Measurements from ENCODE around the gene EPB41L4A.

Gene EPB41L4A

DNA sequence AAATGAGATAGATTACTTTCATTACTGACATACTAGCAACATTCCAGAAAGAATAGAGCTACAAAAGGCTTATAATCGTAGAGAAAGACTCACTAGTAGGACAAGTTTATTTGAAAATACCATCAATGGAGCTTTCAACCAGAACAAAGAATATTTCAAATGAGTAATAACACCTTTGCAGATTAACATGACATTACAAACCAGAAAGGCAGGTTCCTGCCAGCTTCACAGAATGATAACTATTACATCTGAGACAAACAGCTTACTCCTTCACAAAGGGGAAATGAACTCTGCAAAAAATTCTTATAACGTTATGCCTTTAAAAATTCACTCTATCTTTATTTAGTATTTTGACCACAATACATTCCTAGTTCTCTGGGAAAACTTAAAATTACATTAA, 103.1 kb downstream of the EPB41L4A start:
- no peak for FAIRE-seq
- DNase-seq (ENCODE audit: low spot score) = no peak

DNA sequence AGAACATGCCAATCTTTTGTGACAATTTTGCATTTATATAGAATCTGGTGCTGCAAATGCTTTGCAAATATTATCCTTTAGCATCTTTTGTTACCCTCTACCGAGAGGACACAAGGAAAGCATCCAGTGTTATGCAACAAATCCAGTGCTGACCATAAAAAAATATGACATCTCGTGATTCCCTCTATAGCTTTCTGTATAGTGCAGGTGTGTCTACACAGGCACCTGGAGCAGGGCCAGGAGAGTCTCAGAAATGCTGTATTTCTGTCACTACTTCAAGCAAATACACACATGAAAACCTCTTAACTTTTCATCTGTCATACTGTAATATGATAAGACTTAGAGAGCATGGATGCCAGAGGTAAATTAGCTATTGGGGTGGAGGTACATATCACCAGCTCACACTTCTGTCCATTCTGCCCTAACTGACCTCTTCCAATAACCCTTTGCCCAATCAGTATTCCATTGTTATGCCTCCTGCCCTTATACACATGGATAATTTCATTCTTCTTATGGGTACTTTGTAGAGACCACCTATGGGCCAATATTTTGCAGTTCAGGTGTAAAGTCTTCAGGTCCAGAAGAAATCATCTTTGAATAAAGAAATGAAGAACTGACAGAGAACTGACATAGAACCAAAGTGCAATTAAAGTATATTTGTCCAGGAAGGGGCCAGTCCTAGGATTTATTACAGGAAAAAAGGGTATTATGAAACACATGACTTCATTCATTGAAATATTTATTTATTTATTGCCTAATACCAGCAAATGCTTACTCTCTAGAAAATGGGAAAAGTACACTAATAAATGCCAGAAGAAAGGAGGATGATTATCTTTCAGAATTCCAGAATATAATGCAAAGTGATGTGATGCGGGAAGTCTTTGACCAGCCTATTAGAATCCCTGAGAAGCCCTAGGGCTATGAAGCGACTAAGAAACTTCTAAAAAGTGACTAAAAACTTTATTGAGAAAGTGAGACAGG, 106.5 kb downstream of the EPB41L4A start:
- FAIRE-seq = no peak
- no peak for DNase-seq (ENCODE audit: low spot score)

DNA sequence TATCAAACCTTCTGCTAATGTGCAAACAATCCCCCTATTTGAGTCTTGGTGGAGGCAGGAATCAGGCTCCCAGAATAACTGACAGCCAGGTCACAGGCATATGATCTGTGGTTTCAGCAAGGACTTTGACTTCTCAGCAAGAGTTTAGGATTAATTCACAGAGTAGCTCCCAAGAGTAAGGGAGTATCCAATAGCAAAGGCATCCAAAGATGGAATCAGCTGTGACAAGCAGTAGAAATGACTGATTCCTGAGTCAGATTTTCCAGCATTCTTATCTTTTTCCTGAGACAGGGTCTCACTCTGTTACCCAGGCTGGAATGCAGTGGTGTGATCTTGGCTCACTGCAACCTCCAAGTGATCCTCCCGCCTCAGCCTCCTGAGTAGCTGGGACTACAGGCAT, 108.3 kb downstream of the EPB41L4A start:
- no peak for FAIRE-seq

DNA sequence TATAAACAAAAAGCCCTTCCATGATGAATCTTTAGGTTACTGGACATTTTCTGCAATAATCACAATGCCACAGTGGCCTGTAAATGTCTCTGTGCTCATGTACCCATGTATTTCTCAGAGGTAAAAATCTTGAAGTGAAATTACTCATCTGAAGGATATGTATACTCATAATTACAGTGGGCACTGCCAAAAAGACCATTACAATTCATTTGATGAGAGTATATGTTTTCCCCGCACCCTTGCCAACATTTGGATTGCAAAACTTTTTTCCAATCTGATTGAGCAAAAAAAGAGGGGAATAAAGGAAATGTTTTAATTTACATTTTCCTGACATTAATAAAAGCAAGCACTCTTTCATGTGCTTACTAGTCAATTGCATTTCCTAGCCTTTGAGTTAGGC, 110.5 kb downstream of the EPB41L4A start:
- no peak for DNase-seq (ENCODE audit: low spot score)
- no peak for FAIRE-seq

More for the DNA sequence above, 108.3 kb downstream of the EPB41L4A start:
- DNase-seq (ENCODE audit: low spot score) = no peak

DNA sequence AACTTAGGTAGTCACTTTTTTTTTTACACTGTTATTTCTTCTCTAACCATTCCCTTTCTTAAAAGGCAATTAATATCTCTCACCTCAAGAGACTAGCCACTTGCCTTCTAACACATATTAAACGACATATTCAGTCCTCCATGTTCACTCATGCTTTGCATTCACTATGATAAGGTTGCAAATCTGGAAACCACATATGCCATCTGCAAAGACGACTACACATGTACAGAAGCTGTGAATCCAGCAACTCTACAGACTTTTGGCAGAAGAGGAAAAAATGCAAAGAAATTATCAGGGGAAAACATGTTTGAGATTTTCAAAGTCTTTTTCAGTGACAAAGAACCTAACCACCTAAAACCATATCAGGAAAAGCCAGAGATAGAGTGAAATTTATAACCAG, 112.1 kb downstream of the EPB41L4A start:
- DNase-seq (ENCODE audit: low spot score) (no peak), FAIRE-seq (no peak)

DNA sequence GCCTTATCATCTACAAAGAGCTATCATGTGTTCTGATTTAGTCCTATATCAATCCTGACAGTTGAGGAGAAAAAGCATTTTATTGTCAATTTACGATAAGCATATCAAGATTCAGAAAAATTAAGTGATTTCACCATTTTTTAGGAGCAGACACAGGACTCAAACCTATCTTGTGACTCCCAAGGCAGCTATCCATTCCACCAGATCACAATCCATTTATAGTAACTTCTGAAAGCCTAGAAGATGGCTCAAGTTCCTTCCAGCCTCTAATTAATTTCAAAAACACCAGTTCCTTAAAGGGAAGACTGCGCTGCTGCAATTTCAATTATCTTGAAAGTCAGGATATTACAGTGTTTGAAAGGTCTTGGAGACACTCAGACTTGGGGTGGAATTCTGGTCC, 114.3 kb downstream of the EPB41L4A start:
- no peak for DNase-seq (ENCODE audit: low spot score)
- no peak for FAIRE-seq

DNA sequence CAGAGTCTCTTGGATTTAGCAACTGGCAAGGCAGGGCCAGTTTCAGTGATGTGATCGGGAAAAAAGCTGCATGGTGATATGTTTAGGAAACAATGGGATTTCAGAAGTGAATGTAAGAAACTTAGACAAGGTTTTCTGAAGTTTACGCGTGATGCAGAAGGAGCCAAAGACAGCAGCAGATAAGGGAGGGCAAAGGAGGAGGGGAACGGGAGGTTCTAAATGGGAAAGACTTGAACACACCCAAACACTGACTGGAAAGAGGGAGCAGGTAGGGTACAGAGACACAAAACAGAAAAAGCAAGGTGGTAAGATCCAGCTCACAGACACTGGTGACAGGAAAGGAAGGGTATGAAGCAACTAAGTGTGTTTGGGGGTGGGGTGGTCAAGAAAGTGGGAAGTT, 115.4 kb downstream of the EPB41L4A start:
- DNase-seq (ENCODE audit: low spot score) (no peak), FAIRE-seq (no peak)

DNA sequence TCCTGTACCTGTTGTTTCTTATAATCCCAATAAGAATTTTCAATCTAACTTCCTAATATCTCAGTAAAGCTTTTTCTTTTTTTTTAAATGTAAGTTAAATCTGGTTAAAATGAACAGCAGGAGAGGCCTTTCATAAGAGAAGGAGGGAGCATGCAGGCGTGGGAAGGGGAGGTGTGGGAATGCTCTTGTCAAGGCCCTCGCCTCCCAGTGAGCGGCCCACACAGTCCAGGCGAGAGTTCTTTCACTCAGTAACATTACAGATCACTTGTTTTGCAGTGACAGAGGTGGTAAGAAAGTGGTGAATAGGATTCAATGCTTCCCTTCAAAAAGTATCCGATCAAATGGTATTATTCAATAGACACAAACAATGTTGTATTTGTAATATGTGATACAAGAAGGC, 125.0 kb downstream of the EPB41L4A start:
- no peak for FAIRE-seq
- no peak for DNase-seq (ENCODE audit: low spot score)

DNA sequence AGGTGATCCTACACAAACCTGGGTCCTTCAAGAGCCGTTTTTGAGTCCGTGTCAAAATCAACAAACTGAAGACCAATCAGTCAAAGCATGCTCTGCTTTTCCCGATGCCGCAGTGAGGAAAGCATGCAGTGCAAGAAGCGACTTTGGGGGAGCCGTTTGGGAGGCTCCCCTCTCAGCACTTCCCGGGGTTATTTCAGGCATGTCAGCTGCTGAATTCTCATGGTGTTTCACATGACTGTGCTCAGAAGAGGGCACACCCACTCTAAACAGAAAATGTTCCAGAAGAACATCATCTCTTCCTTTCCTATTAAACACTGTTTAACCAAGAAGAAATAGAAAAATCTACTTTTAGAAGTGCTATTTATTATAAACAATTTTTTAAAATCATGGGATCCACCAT, 125.5 kb downstream of the EPB41L4A start:
- FAIRE-seq (no peak), DNase-seq (ENCODE audit: low spot score) (no peak)

DNA sequence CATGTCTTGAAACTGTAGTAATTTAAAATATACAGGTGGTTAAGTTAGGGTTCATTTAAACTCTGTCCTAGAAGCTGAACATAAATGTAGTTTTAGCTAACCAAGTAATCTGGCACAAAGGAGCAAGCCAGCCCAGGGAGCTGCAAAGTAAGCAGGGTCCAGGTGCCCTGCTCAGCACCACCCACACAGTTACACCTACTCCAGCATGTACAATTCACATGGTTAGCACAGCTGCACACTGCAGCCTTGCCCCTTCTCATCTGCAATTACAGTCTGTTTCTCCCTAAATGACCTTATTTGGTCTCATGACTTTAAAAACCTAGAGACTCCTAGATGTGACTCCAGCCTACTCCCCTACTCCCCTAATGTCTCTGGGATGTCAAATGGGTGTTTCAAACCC, 128.4 kb downstream of the EPB41L4A start:
- DNase-seq (ENCODE audit: low spot score) (no peak), FAIRE-seq (no peak)

DNA sequence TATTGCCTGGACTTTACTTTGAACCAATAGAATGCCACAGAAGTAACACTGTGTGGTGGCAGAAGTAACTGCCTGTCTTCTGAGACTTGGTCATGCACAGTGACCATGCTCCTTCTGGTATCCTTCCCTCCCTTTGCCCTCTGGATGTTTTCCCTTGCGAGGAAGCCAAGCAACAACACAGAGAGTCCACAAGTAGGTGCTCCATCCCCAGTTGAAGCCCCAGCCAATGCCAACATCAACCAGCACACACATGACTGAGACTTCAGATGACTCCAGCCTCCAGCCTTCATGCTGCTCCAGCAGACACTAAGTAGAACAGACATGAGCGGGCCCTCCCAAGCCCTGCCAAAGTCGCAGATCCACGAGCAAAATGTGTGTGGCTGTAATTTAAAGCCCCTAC, 129.6 kb downstream of the EPB41L4A start:
- FAIRE-seq (no peak), DNase-seq (ENCODE audit: low spot score) (no peak)

DNA sequence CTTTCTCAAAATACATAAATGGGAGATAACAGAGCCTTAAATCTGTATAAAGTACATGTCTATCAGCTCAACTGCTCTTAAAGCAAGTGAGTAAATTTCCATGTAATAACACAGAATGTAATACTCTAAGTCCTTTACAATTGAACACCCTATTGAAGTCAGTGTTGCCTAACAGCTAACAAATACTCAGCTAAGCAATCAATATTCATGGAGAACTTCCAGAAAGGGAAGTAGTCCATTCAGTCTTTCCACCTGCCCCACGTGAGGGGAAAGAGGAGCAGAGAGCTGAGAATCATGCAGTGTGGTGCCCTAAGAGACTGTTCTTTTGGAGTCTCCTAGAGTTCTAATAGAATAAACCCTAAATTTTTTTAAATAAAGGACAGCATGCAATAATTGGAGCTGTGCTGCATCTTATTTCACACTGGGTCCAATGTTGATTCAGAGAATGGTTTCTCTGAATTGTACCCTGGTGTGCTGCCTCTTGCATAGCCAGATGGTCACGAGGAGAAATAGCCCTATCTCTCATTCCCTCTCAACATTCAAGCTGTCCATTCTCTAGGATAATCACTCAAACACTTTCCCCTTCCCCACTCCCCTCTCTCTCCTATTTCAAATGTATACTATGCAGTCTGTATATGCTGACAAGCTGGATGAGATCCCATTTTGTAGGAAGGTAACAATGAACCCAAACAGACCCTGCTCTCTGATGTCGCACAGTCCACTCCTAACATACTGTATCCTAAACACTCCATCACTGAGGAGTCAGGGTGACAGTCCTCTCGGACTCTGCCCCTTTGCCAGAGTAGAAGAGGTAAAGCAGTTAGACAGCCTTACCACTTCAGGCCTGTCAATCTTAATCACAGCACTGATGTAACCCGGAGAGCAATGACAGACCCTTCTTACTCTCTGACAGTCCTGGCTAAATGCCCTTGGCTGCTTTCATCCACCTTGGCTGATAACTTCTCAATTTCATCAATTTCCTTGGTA, 134.8 kb downstream of the EPB41L4A start:
- no peak for DNase-seq (ENCODE audit: low spot score)
- FAIRE-seq = peak; percentile 53

DNA sequence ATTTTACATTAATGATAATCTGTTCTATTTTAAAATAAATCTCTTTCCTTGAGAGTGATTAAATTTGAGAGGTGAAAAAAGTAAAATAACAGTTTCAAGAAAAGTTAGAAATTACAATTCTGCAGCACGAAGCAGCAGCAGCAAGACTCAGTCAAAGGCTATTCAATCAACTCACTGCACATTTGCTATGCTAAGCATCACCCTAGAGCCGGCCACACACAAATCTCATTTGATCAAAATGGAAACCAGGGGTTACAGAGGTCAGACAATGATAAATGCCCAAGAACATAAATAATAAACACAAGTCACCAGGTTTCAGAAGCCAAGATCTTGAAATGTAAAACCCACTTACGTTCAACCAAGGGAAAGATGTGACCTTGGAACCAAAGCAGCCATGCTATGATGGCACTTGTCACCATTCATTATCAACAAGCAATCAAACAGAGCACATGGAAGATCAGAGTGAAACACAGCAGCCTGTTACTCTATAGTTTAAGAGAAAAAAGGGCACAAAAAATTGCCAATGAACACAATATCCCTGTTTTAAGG, 136.0 kb downstream of the EPB41L4A start:
- DNase-seq (ENCODE audit: low spot score) (no peak), FAIRE-seq (no peak)

DNA sequence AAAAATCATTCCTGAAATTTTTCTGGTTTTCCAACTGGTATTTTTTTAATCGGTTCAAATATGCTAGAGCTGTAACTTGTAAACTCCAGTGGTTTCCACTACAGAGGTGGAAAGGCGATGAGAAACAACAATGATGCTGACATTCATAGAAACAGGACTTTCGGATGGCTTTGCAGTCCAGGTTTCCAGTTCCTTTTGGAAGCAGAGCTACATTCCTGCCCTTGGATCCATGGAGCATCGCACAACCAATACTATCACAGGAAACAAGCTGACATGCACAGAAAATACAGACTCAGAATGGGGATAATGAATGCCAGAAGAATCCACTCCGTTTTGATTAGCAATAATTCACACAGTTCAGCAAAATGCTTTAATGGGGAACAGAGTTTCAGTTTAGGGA, 140.0 kb downstream of the EPB41L4A start:
- DNase-seq (ENCODE audit: low spot score) (no peak), FAIRE-seq (no peak)

DNA sequence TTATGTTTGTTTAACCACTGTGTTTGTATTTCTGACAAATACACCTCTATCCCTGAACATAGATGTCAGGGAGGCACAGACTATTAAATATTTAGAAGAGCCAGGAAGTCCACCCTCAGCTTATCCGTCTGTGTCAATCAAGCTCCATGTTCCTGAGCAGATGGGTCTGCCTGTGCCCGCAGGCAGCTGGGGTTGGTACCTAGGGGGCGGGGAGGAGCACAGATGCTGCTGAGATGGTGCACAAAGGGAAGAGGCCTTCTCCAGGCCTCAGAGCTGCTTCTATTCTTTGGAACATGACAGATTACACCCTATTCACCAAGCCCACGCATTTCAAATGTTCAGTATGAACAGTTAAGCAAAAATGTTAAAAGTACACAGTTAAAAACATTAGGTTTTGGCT, 142.1 kb downstream of the EPB41L4A start:
- DNase-seq (ENCODE audit: low spot score) (no peak), FAIRE-seq (no peak)

DNA sequence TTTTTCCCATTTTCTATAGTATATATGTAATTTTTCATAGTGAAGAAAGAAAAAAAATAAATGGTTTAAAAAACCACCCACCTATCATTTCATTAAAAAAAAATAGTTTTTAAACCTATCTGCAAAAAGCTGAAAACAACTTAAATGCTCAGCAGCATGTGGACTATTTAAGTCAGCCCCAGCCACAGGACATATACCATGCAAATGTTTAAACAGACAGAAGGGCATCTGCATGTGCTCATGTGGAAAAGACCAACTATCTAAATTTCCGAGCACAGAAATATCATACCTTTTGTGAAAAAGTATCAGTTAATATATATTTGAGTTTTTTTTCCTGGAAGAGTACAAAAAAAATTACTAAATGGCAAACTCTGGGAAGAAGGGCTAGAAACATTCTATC, 143.4 kb downstream of the EPB41L4A start:
- DNase-seq (ENCODE audit: low spot score) (no peak), FAIRE-seq (no peak)

DNA sequence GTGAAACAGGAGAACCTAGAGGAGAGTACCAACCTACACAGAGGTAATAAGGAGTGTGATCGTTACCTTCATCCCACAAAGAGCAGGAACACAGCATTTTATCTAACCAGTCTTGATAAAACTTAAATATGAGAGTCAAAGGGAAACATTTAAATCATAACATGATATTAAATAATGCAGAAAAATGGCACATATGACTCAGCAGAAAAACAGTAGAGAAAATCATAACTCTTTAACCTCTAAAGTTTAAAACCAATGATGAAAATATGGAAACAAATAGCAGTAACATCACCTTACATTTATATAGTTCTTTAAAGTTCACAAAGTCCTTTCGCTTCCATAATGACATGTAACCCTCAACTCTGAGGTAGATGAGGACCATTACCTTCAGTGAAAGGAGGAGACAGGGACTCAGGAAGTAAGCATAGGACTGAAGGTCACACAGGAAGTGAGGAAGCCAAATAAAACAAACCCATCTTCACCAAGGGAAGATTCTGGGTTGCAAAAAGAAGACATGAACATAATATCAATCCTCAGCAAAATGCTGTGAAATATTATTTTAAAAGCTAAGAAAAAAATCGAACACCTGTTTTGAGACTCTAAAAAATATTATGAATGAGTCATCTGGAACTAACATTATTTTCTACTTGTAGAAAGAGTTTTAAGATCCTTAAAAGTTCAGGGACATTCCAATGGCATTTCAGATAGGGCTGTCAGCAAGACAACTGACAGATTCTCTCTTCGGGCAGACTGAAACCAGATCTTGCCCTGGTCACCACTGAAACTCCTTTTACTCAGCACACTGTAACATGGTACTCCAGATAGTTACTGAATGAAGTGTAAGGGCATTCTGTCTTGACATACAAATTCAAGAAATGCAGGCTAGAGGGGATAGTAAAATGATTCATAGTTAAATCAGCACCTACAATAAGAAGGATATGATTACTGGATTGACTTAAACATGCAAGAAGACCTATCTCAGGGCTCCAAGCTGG, 148.5 kb downstream of the EPB41L4A start:
- no peak for FAIRE-seq

DNA sequence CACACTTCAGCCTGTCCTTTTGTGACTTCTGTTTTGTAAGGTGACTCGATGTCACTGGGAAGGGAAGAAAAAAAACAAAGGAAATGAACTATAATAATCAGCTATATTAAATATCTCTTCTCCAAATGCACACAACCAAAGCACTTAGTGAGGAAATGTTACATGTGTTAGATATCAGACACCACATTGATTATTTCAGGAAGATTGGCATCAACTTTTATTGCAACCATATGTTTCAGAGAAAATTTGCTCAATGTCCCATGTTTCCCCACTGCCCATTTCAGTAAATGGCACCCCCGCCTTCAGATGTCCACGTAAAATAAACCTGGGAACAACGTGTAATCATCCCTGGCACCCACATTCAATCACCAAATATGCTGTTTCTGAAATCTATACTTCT, 151.8 kb downstream of the EPB41L4A start:
- FAIRE-seq (no peak), DNase-seq (ENCODE audit: low spot score) (no peak)

More for the DNA sequence above, 148.5 kb downstream of the EPB41L4A start:
- DNase-seq (ENCODE audit: low spot score) = no peak

DNA sequence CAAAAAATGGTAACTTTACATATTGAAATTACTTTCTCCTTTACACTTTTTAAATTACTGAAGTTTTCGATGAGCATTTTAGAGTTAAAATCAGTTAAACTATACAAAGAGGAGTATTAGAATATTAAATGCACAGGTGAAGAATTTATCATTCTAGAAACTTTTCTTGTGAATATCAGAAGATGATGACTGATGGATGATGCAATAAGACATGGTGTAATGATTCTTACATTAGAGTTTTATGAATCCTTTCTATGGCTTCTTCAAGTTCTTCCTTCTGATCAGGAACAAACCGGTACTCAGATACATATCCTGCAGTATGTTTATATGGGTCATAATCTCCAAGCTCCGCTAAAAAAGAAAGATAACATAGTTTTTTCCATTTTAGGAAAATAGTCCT, 154.4 kb downstream of the EPB41L4A start:
- DNase-seq (ENCODE audit: low spot score) = no peak
- no peak for FAIRE-seq

DNA sequence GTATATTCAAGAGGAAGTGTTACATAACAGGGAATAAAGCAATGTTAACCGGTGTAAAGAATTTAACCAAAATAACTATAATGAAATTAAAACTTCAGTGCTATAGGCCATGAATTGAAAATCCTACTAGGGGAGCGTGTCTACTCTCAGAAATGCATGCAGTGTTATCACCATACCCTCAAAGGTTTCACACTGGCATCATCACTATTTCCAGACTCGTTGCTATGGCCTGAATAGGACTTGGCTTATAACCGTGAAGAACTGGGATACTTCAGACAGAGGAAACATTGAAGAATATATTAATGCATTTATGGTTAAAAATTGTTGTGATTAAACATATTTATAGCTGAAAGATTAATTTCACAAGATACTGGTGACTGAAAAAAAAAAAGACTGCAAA, 154.9 kb downstream of the EPB41L4A start:
- FAIRE-seq (no peak), DNase-seq (ENCODE audit: low spot score) (no peak)

DNA sequence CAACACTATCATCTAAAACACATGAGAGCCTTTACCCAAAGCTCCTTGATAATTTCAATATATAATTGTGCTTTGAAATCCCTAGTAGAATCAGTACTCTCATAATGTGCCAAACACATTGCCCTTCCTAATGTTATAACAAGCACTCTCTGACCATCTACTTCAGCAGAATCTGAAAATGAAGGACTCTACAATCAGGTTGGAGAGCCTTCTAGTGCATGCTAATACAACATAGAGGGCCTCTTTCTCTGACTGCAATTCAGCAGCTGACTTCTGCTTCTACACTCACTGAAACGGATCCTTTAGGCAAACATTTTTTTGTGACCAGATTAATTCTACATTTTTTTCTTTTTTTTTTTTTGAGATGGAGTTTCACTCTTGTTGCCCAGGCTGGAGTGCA, 155.6 kb downstream of the EPB41L4A start:
- DNase-seq (ENCODE audit: low spot score) (no peak), FAIRE-seq (no peak)
